Body of pancreas (tissue), 4 donors: ENCODE results near the gene PKLR. TPM values are rescaled to one million over a fixed set of nuclear protein-coding genes. Genes with fewer than 3 reads are reported as not detected.

Experiments
- ATAC-seq: fragments of 150-250 bp; one replicate; pipeline ENCODE4 v1.9.1; 2016
- DNase-seq, 4 donors: peaks; one replicate each; pipeline ENCODE4 v3.0.0-alpha.2; 2019
- H3K27ac ChIP-seq, 4 donors: fragments of 200-600 bp; sonication (generic); 1 replicate in 3 of 4; 2 replicates in 1 of 4; pipeline versions ENCODE4 v1.5.1 to v1.6.1; 2016 to 2019; ENCODE audit warnings: mild to moderate bottlenecking in 1 of 4, mixed read lengths in 1 of 4, moderate library complexity in 1 of 4
- H3K27me3 ChIP-seq, 2 donors: fragments of 200-600 bp; sonication (generic); one replicate each; pipeline ENCODE4 v1.6.0; 2016; ENCODE audit warnings: mild to moderate bottlenecking in 1 of 2
- H3K36me3 ChIP-seq, 2 donors: fragments of 200-600 bp; sonication (generic); replicated peaks in 1 of 2; 2 replicates each; pipeline ENCODE4 v1.5.1; 2016; ENCODE audit warnings: low read depth in 2 of 2; ENCODE audit not compliant: insufficient read depth in 1 of 2
- H3K4me1 ChIP-seq: fragments of 200-600 bp; sonication (generic); one replicate; pipeline ENCODE4 v1.6.0; 2016
- H3K4me3 ChIP-seq, 2 donors: fragments of 200-600 bp; sonication (generic); 1 replicate in 1 of 2; 2 replicates in 1 of 2; pipeline ENCODE4 v1.5.1; 2016 to 2019
- H3K9me3 ChIP-seq, 3 donors: fragments of 200-600 bp; sonication (generic); 1 replicate in 2 of 3; 2 replicates in 1 of 3; pipeline ENCODE4 v1.5.1; 2016
- POLR2A ChIP-seq, 3 donors: fragments of 450-650 bp; IDR thresholded peaks; one replicate each; pipeline ENCODE4 v1.6.1; 2016; ENCODE audit warnings: antibody characterized with exemption in 3 of 3, mild to moderate bottlenecking in 2 of 3
- WGBS, 2 donors: methylation state at CpG; one replicate each; pipeline ENCODE4 v1.1.5; 2017; 5-methylcytosine and 5-hydroxymethylcytosine counted together
- intact Hi-C: fragments of 100-400 bp; cut with DNase I; formaldehyde crosslinking; loops from one replicate; pipeline ENCODE4 v1.15.1; 2023
- total RNA-seq, 2 donors: library from RNA; depleted of rRNA; stranded (reverse); fragments of >200 nt; gene quantifications; one replicate each; pipeline ENCODE4 v1.1.0, GENCODE V29; 2016
- TF ChIP-seq, protein P1 (sequence below), 7 experiments: fragments of 450-650 bp in 4 of 7; fragments of 200-600 bp in 3 of 7; sonication (generic) in 3 of 7; IDR thresholded peaks; one replicate each; pipeline ENCODE4 v1.5.1; 2016 to 2019; ENCODE audit warnings: antibody characterized with exemption in 7 of 7

The PKLR gene
- total RNA-seq, 2 donors from 2014 or later: not detected

DNA sequence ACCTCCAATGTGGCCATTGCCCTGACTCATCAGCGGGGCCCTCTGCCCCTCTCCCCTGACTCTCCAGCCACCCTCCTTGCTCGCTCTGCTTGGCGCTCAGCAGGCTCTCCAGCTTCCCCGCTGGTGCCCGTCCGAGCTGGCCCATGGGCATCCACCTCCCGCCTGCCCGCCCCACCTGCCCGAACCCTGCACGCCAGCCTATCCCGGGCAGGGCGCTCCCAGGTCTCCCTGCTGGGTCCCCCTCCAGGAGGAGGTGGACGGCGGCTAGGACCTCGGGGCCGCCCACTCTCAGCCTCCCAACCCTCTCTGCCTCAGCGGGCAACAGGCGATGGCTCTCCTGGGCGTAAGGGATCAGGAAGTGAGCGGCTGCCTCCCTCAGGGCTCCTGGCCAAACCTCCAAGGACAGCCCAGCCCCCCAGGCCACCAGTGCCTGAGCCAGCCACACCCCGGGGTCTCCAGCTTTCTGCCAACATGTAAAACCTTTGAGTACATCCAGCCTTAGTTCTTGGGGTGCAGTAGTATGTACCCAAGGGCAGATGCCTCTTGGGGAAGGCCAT is 13.2 kb downstream of the PKLR start:
- TF ChIP-seq, protein P1, sequence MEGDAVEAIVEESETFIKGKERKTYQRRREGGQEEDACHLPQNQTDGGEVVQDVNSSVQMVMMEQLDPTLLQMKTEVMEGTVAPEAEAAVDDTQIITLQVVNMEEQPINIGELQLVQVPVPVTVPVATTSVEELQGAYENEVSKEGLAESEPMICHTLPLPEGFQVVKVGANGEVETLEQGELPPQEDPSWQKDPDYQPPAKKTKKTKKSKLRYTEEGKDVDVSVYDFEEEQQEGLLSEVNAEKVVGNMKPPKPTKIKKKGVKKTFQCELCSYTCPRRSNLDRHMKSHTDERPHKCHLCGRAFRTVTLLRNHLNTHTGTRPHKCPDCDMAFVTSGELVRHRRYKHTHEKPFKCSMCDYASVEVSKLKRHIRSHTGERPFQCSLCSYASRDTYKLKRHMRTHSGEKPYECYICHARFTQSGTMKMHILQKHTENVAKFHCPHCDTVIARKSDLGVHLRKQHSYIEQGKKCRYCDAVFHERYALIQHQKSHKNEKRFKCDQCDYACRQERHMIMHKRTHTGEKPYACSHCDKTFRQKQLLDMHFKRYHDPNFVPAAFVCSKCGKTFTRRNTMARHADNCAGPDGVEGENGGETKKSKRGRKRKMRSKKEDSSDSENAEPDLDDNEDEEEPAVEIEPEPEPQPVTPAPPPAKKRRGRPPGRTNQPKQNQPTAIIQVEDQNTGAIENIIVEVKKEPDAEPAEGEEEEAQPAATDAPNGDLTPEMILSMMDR (IDR thresholded peaks at IDR 0.05): no peak
- no peak for TF ChIP-seq POLR2A (IDR thresholded peaks at IDR 0.05)
- intact Hi-C loops: no loop called here
- 92 to 94% methylated on average over 17 to 20 of the region's 21 CpGs for WGBS, 2 donors
- H3K4me3 ChIP-seq: no peak overlapping the region
- no peak for DNase-seq
- H3K27me3 ChIP-seq: no peaks in the 10 kb centered on the region
- no peak for ATAC-seq
- no peaks in the 10 kb centered on the region for H3K9me3 ChIP-seq
- no peaks in the 10 kb centered on the region for H3K36me3 ChIP-seq
- no peaks in the 10 kb centered on the region for H3K4me1 ChIP-seq
- H3K27ac ChIP-seq: no peak overlapping the region

DNA sequence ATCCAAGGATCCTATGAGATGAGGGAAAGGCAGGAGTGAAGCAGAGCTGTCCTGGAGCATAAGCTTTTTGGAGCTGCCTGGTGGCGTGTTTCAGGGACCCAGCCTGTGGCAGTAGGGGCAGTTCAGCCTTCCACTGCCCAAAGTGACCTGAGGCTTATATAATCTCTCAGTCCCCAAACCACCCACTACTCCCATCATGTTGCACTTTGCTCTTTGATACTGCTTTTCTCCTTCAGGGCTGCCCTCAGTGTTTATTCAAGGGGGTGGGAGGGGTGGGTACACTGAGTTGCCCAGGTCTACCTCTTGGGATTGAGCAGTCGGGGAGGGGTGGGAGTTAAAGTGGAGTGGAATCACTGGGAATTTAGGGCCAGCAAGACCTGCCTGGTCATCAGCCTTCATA is 14.7 kb downstream of the PKLR start:
- no peak overlapping the region for H3K4me3 ChIP-seq
- no peaks in the 10 kb centered on the region for H3K27me3 ChIP-seq
- intact Hi-C loops: no loop called here
- H3K4me1 ChIP-seq: no peaks in the 10 kb centered on the region
- ATAC-seq (no peak), DNase-seq (no peak)
- TF ChIP-seq, protein P1 (IDR thresholded peaks at IDR 0.05): no peak
- TF ChIP-seq POLR2A (IDR thresholded peaks at IDR 0.05): no peak
- no peak overlapping the region for H3K27ac ChIP-seq
- no peaks in the 10 kb centered on the region for H3K36me3 ChIP-seq
- WGBS, 2 donors: 84 to 88% methylated on average over 2 of the region's 2 CpGs
- H3K9me3 ChIP-seq: no peaks in the 10 kb centered on the region

DNA sequence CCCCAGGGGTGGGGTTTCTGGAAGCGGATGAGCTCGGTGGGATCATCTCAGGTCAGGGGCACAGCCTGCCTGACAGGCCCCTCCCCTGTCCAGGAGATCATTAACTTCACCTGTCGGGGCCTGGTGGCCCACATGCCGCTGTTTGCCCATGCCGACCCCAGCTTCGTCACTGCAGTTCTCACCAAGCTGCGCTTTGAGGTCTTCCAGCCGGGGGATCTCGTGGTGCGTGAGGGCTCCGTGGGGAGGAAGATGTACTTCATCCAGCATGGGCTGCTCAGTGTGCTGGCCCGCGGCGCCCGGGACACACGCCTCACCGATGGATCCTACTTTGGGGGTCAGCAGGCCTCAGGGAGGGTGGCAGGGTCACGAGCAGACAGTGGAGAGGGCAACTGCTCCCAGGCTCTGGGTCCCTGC is 15.6 kb downstream of the PKLR start:
- H3K27ac ChIP-seq: no peak overlapping the region
- no peaks in the 10 kb centered on the region for H3K27me3 ChIP-seq
- DNase-seq: no peak
- WGBS, 2 donors: 50 to 79% methylated on average over 2 to 18 of the region's 18 CpGs
- ATAC-seq: no peak
- intact Hi-C loops: no loop called here
- TF ChIP-seq, protein P1 (IDR thresholded peaks at IDR 0.05): no peak
- no peak for TF ChIP-seq POLR2A (IDR thresholded peaks at IDR 0.05)
- no peaks in the 10 kb centered on the region for H3K4me1 ChIP-seq
- H3K4me3 ChIP-seq: no peak overlapping the region
- no peaks in the 10 kb centered on the region for H3K36me3 ChIP-seq
- H3K9me3 ChIP-seq: no peaks in the 10 kb centered on the region

DNA sequence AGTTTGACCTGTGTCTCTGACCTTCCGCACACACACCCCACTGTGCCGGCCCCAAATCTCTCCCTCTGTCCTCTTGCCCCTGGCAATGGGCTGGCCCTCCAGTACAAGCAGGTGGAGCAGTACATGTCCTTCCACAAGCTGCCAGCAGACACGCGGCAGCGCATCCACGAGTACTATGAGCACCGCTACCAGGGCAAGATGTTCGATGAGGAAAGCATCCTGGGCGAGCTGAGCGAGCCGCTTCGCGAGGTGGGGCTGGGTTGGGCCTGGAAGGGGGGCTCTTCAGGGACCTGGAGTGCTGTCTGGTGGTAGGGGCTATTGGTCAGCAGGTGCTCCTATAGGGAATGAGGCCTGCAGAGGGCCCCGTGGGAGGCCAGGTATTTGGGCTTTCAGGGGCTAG is 16.2 kb downstream of the PKLR start:
- Histone ChIP-seq H3K4me1 (no peaks in the 10 kb centered on the region), H3K27ac (no peak overlapping the region), H3K36me3 (no peaks in the 10 kb centered on the region), H3K27me3 (no peaks in the 10 kb centered on the region), H3K4me3 (no peak overlapping the region), H3K9me3 (no peaks in the 10 kb centered on the region)
- WGBS, 2 donors: 89 to 95% methylated on average over 14 of the region's 14 CpGs
- intact Hi-C loops: no loop called here
- ATAC-seq (no peak), DNase-seq (no peak)
- TF ChIP-seq, protein P1 (IDR thresholded peaks at IDR 0.05): no peak
- TF ChIP-seq POLR2A (IDR thresholded peaks at IDR 0.05): no peak

DNA sequence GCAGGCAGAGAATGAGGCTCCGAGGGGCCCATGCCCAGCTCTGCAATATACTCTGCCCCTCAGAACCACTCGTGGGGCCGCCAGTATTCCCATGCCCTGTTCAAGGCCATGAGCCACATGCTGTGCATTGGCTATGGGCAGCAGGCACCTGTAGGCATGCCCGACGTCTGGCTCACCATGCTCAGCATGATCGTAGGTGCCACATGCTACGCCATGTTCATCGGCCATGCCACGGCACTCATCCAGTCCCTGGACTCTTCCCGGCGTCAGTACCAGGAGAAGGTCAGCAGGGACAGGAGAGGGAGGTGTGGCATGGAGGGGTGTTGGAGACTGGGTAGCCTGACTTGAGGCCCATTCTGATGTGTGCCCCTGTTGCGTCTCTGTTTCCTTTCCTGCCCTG is 16.8 kb downstream of the PKLR start:
- ATAC-seq: no peak

More for the DNA sequence above, 16.8 kb downstream of the PKLR start:
- Histone ChIP-seq H3K4me3 (no peak overlapping the region), H3K27me3 (no peaks in the 10 kb centered on the region), H3K36me3 (no peaks in the 10 kb centered on the region), H3K27ac (no peak overlapping the region), H3K9me3 (no peaks in the 10 kb centered on the region), H3K4me1 (no peaks in the 10 kb centered on the region)
- intact Hi-C loops: no loop called here
- DNase-seq: no peak
- 80 to 81% methylated on average over 12 of the region's 12 CpGs for WGBS, 2 donors
- TF ChIP-seq POLR2A (IDR thresholded peaks at IDR 0.05): no peak
- TF ChIP-seq, protein P1 (IDR thresholded peaks at IDR 0.05): no peak
